Thoracic aorta (tissue), 2 donors: ENCODE results near the gene CRISPLD2. TPM values are rescaled to one million over a fixed set of nuclear protein-coding genes. Genes with fewer than 3 reads are reported as not detected.

ENCODE experiments used
- ATAC-seq: fragments of 150-250 bp; one replicate; pipeline ENCODE4 v1.8.0; 2017; ENCODE audit warnings: low read depth; ENCODE audit not compliant: insufficient number of reproducible peaks, low FRiP score
- DNase-seq: peaks from one replicate; pipeline ENCODE4 v3.0.0-alpha.2; 2020; ENCODE audit warnings: low spot score
- H3K27ac ChIP-seq, 2 donors: fragments of 200-600 bp; sonication (generic); 1 replicate in 1 of 2; 2 replicates in 1 of 2; pipeline ENCODE4 v1.5.1; 2016; ENCODE audit warnings: mild to moderate bottlenecking in 2 of 2, moderate library complexity in 2 of 2
- H3K27me3 ChIP-seq: fragments of 200-600 bp; sonication (generic); replicated peaks from 2 replicates; pipeline ENCODE4 v1.6.0; 2016; ENCODE audit warnings: mild to moderate bottlenecking; ENCODE audit not compliant: insufficient read depth
- H3K36me3 ChIP-seq: fragments of 200-600 bp; sonication (generic); one replicate; pipeline ENCODE4 v1.5.1; 2016
- H3K4me1 ChIP-seq, 2 donors: fragments of 200-600 bp; sonication (generic); 1 replicate in 1 of 2; 2 replicates in 1 of 2; pipeline versions ENCODE4 v1.5.1 to v1.6.0; 2016; ENCODE audit warnings: low read depth in 2 of 2, mild to moderate bottlenecking in 1 of 2; ENCODE audit not compliant: control insufficient read depth in 1 of 2
- H3K4me3 ChIP-seq: fragments of 200-600 bp; sonication (generic); 2 replicates; pipeline ENCODE4 v1.5.1; 2016; ENCODE audit warnings: mild to moderate bottlenecking
- H3K9me3 ChIP-seq: fragments of 200-600 bp; sonication (generic); 2 replicates; pipeline ENCODE4 v1.5.1; 2016
- CTCF ChIP-seq: fragments of 200-600 bp; sonication (generic); IDR thresholded peaks from one replicate; pipeline ENCODE4 v1.5.1; 2019; ENCODE audit warnings: antibody characterized with exemption
- total RNA-seq, 2 donors: library from RNA; depleted of rRNA; stranded (reverse); fragments of >200 nt; gene quantifications; one replicate each; pipeline versions ENCODE4 v1.1.0 to v1.2.3, GENCODE V29; 2016

CRISPLD2 gene
- total RNA-seq, 2 donors from 2014 or later, result 116 to 390 TPM

- H3K36me3 ChIP-seq, result no peaks in the 10 kb centered on the region
- no peaks in the 10 kb centered on the region for H3K27me3 ChIP-seq
- no peak overlapping the region for H3K27ac ChIP-seq
- ATAC-seq (no peak), DNase-seq (no peak)
- no peak overlapping the region for H3K4me3 ChIP-seq
- no peaks in the 10 kb centered on the region for H3K9me3 ChIP-seq
- no peaks in the 10 kb centered on the region for H3K4me1 ChIP-seq
- no peak for TF ChIP-seq CTCF
Measured at GRCh38 chr16:84911486-84912216, 91.9 kb downstream of the CRISPLD2 start.

GRCh38 chr16:84913315-84913714, 93.5 kb downstream of the CRISPLD2 start:
- H3K27ac ChIP-seq, result no peak overlapping the region

GRCh38 chr16:84914273-84914672, 94.5 kb downstream of the CRISPLD2 start:
- no peak for TF ChIP-seq CTCF
- ATAC-seq (no peak), DNase-seq (no peak)
- H3K4me3 ChIP-seq, result no peak overlapping the region
- no peaks in the 10 kb centered on the region for H3K4me1 ChIP-seq
- no peaks in the 10 kb centered on the region for H3K36me3 ChIP-seq
- H3K27me3 ChIP-seq, result no peaks in the 10 kb centered on the region
- no peaks in the 10 kb centered on the region for H3K9me3 ChIP-seq
- no peak overlapping the region for H3K27ac ChIP-seq

More at GRCh38 chr16:84913315-84913714, 93.5 kb downstream of the CRISPLD2 start:
- no peaks in the 10 kb centered on the region for H3K4me1 ChIP-seq
- no peaks in the 10 kb centered on the region for H3K27me3 ChIP-seq
- ATAC-seq, result no peak
- TF ChIP-seq CTCF, result no peak
- H3K4me3 ChIP-seq, result no peak overlapping the region
- H3K36me3 ChIP-seq, result no peaks in the 10 kb centered on the region
- H3K9me3 ChIP-seq, result no peaks in the 10 kb centered on the region
- DNase-seq, result no peak

GRCh38 chr16:84916178-84916577, 96.4 kb downstream of the CRISPLD2 start:
- DNase-seq (no peak), ATAC-seq (no peak)
- H3K27ac ChIP-seq, result no peak overlapping the region
- TF ChIP-seq CTCF, result no peak
- H3K4me3 ChIP-seq, result no peak overlapping the region
- no peaks in the 10 kb centered on the region for H3K27me3 ChIP-seq
- no peaks in the 10 kb centered on the region for H3K4me1 ChIP-seq
- H3K36me3 ChIP-seq, result no peaks in the 10 kb centered on the region
- no peaks in the 10 kb centered on the region for H3K9me3 ChIP-seq

GRCh38 chr16:84916850-84917249, 97.1 kb downstream of the CRISPLD2 start:
- Histone ChIP-seq H3K9me3 (no peaks in the 10 kb centered on the region), H3K36me3 (no peaks in the 10 kb centered on the region), H3K27me3 (no peaks in the 10 kb centered on the region), H3K27ac (no peak overlapping the region), H3K4me3 (no peak overlapping the region), H3K4me1 (no peaks in the 10 kb centered on the region)
- TF ChIP-seq CTCF, result no peak
- ATAC-seq (no peak), DNase-seq (no peak)
